ENCODE measurements around the gene KIF26B.

The KIF26B gene

GRCh38 chr1:245411245-245412036 is 256.7 kb downstream of the KIF26B start:
- no peak overlapping the region for H3K27ac ChIP-seq (ENCODE audit: low read depth, low read length)
- no peaks in the 10 kb centered on the region for H3K4me1 ChIP-seq (ENCODE audit: control insufficient read depth in 5 of 5, insufficient read depth in 5 of 5, low read length in 5 of 5)
- no peaks in the 10 kb centered on the region for H3K27me3 ChIP-seq (ENCODE audit: control insufficient read depth in 5 of 5, insufficient read depth in 4 of 5, low read length in 5 of 5)
- H3K36me3 ChIP-seq (ENCODE audit: control insufficient read depth in 5 of 5, insufficient read depth in 5 of 5, low read length in 5 of 5): no peaks in the 10 kb centered on the region
- H3K4me3 ChIP-seq (ENCODE audit: low read depth in 1 of 5, low read length in 5 of 5): no peak overlapping the region
- no peaks in the 10 kb centered on the region for H3K9me3 ChIP-seq (ENCODE audit: control insufficient read depth in 5 of 5, low read length in 5 of 5)
- no peak overlapping the region for H3K9ac ChIP-seq (ENCODE audit: low read length in 5 of 5)

GRCh38 chr1:245412306-245412705 is 257.5 kb downstream of the KIF26B start:
- Histone ChIP-seq H3K9ac (ENCODE audit: low read length in 5 of 5) (no peak overlapping the region), H3K4me3 (ENCODE audit: low read depth in 1 of 5, low read length in 5 of 5) (no peak overlapping the region), H3K36me3 (ENCODE audit: control insufficient read depth in 5 of 5, insufficient read depth in 5 of 5, low read length in 5 of 5) (no peaks in the 10 kb centered on the region), H3K27me3 (ENCODE audit: control insufficient read depth in 5 of 5, insufficient read depth in 4 of 5, low read length in 5 of 5) (peaks cover 0 to 2% (median 0%) of the 10 kb centered on the region in 5 donors), H3K4me1 (ENCODE audit: control insufficient read depth in 5 of 5, insufficient read depth in 5 of 5, low read length in 5 of 5) (no peaks in the 10 kb centered on the region), H3K27ac (ENCODE audit: low read depth, low read length) (no peak overlapping the region), H3K9me3 (ENCODE audit: control insufficient read depth in 5 of 5, low read length in 5 of 5) (no peaks in the 10 kb centered on the region)

- Histone ChIP-seq H3K9me3 (ENCODE audit: control insufficient read depth in 5 of 5, low read length in 5 of 5) (no peaks in the 10 kb centered on the region), H3K9ac (ENCODE audit: low read length in 5 of 5) (no peak overlapping the region), H3K4me3 (ENCODE audit: low read depth in 1 of 5, low read length in 5 of 5) (no peak overlapping the region), H3K27me3 (ENCODE audit: control insufficient read depth in 5 of 5, insufficient read depth in 4 of 5, low read length in 5 of 5) (peaks cover 0 to 16% (median 4%) of the 10 kb centered on the region in 5 donors), H3K27ac (ENCODE audit: low read depth, low read length) (no peak overlapping the region), H3K4me1 (ENCODE audit: control insufficient read depth in 5 of 5, insufficient read depth in 5 of 5, low read length in 5 of 5) (peaks cover 0 to 14% (median 5%) of the 10 kb centered on the region in 5 donors), H3K36me3 (ENCODE audit: control insufficient read depth in 5 of 5, insufficient read depth in 5 of 5, low read length in 5 of 5) (no peaks in the 10 kb centered on the region)
Measured at GRCh38 chr1:245416781-245417180, 262.0 kb downstream of the KIF26B start.

GRCh38 chr1:245418077-245418476 is 263.3 kb downstream of the KIF26B start:
- H3K9me3 ChIP-seq (ENCODE audit: control insufficient read depth in 5 of 5, low read length in 5 of 5): no peaks in the 10 kb centered on the region
- H3K36me3 ChIP-seq (ENCODE audit: control insufficient read depth in 5 of 5, insufficient read depth in 5 of 5, low read length in 5 of 5): no peaks in the 10 kb centered on the region
- peaks cover 0 to 14% (median 5%) of the 10 kb centered on the region in 5 donors for H3K4me1 ChIP-seq (ENCODE audit: control insufficient read depth in 5 of 5, insufficient read depth in 5 of 5, low read length in 5 of 5)
- H3K27me3 ChIP-seq (ENCODE audit: control insufficient read depth in 5 of 5, insufficient read depth in 4 of 5, low read length in 5 of 5): peaks cover 0 to 19% (median 7%) of the 10 kb centered on the region in 5 donors
- no peak overlapping the region for H3K4me3 ChIP-seq (ENCODE audit: low read depth in 1 of 5, low read length in 5 of 5)
- H3K27ac ChIP-seq (ENCODE audit: low read depth, low read length): no peak overlapping the region
- no peak overlapping the region for H3K9ac ChIP-seq (ENCODE audit: low read length in 5 of 5)

DNA sequence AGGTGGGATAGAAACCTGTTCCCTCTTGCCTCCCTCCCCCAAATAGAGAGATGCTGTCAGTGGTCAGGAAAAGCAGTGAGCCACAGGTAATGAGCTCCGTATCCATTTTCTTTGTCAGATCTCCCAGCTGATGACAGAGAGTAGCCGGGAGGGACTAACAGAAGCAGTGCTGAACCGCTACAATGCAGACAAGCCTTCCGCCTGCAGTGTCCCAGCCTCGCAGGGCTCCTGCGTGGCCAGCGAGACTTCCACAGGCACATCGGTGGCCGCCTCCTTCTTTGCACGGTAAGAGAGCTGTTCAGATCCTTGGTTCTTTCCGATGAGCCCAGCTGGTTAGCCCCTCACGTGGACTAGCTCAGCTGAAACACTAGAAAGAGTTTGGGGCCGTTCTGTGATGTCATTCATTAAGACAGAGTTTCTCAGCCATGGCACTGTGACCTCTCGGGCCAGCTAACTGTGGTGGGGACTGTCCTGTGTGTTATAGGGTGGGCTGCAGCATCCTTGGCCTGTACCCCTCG is 264.7 kb downstream of the KIF26B start:
- peaks cover 0 to 14% (median 5%) of the 10 kb centered on the region in 5 donors for H3K4me1 ChIP-seq (ENCODE audit: control insufficient read depth in 5 of 5, insufficient read depth in 5 of 5, low read length in 5 of 5)
- H3K4me3 ChIP-seq (ENCODE audit: low read depth in 1 of 5, low read length in 5 of 5): no peak overlapping the region
- peaks cover 0 to 19% (median 7%) of the 10 kb centered on the region in 5 donors for H3K27me3 ChIP-seq (ENCODE audit: control insufficient read depth in 5 of 5, insufficient read depth in 4 of 5, low read length in 5 of 5)
- H3K9ac ChIP-seq (ENCODE audit: low read length in 5 of 5): no peak overlapping the region
- no peaks in the 10 kb centered on the region for H3K36me3 ChIP-seq (ENCODE audit: control insufficient read depth in 5 of 5, insufficient read depth in 5 of 5, low read length in 5 of 5)
- H3K9me3 ChIP-seq (ENCODE audit: control insufficient read depth in 5 of 5, low read length in 5 of 5): no peaks in the 10 kb centered on the region
- no peak overlapping the region for H3K27ac ChIP-seq (ENCODE audit: low read depth, low read length)

- no peaks in the 10 kb centered on the region for H3K9me3 ChIP-seq (ENCODE audit: control insufficient read depth in 5 of 5, low read length in 5 of 5)
- H3K4me1 ChIP-seq (ENCODE audit: control insufficient read depth in 5 of 5, insufficient read depth in 5 of 5, low read length in 5 of 5): peaks cover 0 to 14% (median 5%) of the 10 kb centered on the region in 5 donors
- no peak overlapping the region for H3K9ac ChIP-seq (ENCODE audit: low read length in 5 of 5)
- no peak overlapping the region for H3K27ac ChIP-seq (ENCODE audit: low read depth, low read length)
- H3K4me3 ChIP-seq (ENCODE audit: low read depth in 1 of 5, low read length in 5 of 5): no peak overlapping the region
- H3K27me3 ChIP-seq (ENCODE audit: control insufficient read depth in 5 of 5, insufficient read depth in 4 of 5, low read length in 5 of 5): peaks cover 0 to 19% (median 7%) of the 10 kb centered on the region in 5 donors
- H3K36me3 ChIP-seq (ENCODE audit: control insufficient read depth in 5 of 5, insufficient read depth in 5 of 5, low read length in 5 of 5): no peaks in the 10 kb centered on the region
Measured at GRCh38 chr1:245419989-245420388, 265.2 kb downstream of the KIF26B start.

DNA sequence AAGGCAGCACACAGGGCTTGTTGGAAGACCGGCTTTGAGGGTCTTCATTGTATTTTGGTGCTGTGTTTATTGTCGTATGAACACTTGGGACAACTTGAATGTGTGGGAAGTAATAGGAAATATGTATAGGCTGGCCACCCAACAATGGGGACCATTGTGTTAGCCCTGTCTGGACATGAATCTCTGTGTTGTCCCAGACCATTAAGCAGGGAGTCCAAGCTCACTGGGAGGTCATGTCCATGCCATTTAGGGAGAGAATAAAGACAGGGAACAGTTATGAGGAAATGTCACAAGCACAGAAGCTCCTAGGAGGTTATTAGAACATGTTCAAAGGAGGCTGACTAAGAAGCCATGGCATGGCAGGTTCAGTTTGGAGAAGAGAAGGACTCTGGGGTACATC is 266.1 kb downstream of the KIF26B start:
- no peak overlapping the region for H3K4me3 ChIP-seq (ENCODE audit: low read depth in 1 of 5, low read length in 5 of 5)
- H3K9me3 ChIP-seq (ENCODE audit: control insufficient read depth in 5 of 5, low read length in 5 of 5): no peaks in the 10 kb centered on the region
- H3K4me1 ChIP-seq (ENCODE audit: control insufficient read depth in 5 of 5, insufficient read depth in 5 of 5, low read length in 5 of 5): peaks cover 0 to 14% (median 5%) of the 10 kb centered on the region in 5 donors
- no peak overlapping the region for H3K27ac ChIP-seq (ENCODE audit: low read depth, low read length)
- H3K27me3 ChIP-seq (ENCODE audit: control insufficient read depth in 5 of 5, insufficient read depth in 4 of 5, low read length in 5 of 5): peaks cover 0 to 19% (median 7%) of the 10 kb centered on the region in 5 donors
- H3K36me3 ChIP-seq (ENCODE audit: control insufficient read depth in 5 of 5, insufficient read depth in 5 of 5, low read length in 5 of 5): no peaks in the 10 kb centered on the region
- no peak overlapping the region for H3K9ac ChIP-seq (ENCODE audit: low read length in 5 of 5)

GRCh38 chr1:245428681-245429080 is 273.9 kb downstream of the KIF26B start:
- Histone ChIP-seq H3K4me3 (ENCODE audit: low read depth in 1 of 5, low read length in 5 of 5) (no peak overlapping the region), H3K9me3 (ENCODE audit: control insufficient read depth in 5 of 5, low read length in 5 of 5) (no peaks in the 10 kb centered on the region), H3K27ac (ENCODE audit: low read depth, low read length) (no peak overlapping the region), H3K27me3 (ENCODE audit: control insufficient read depth in 5 of 5, insufficient read depth in 4 of 5, low read length in 5 of 5) (peaks cover 0 to 3% (median 0%) of the 10 kb centered on the region in 5 donors), H3K9ac (ENCODE audit: low read length in 5 of 5) (no peak overlapping the region), H3K36me3 (ENCODE audit: control insufficient read depth in 5 of 5, insufficient read depth in 5 of 5, low read length in 5 of 5) (no peaks in the 10 kb centered on the region), H3K4me1 (ENCODE audit: control insufficient read depth in 5 of 5, insufficient read depth in 5 of 5, low read length in 5 of 5) (no peaks in the 10 kb centered on the region)

DNA sequence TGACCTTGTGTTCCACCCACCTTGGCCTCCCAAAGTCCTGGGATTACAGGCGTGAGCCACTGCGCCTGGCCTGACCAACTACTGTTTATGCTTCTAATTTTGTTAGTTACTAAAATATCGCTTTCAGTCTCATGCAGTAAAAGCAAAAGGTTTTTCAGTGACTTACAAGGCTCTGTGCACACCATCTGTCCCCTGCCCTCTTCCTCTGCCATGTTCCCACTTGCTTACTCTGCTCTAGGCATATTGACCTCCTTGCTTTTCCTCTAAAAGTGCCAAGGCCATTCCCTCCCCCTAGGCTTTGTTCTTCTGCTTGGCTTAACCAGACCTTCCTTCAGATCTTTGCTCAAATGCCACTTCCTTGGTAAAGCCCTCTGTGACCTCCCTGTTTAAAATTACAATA is 276.9 kb downstream of the KIF26B start:
- no peaks in the 10 kb centered on the region for H3K4me1 ChIP-seq (ENCODE audit: control insufficient read depth in 5 of 5, insufficient read depth in 5 of 5, low read length in 5 of 5)
- H3K9me3 ChIP-seq (ENCODE audit: control insufficient read depth in 5 of 5, low read length in 5 of 5): peaks cover 0 to 2% (median 0%) of the 10 kb centered on the region in 5 donors
- H3K4me3 ChIP-seq (ENCODE audit: low read depth in 1 of 5, low read length in 5 of 5): no peak overlapping the region
- H3K27me3 ChIP-seq (ENCODE audit: control insufficient read depth in 5 of 5, insufficient read depth in 4 of 5, low read length in 5 of 5): peaks cover 0 to 11% (median 2%) of the 10 kb centered on the region in 5 donors
- no peak overlapping the region for H3K9ac ChIP-seq (ENCODE audit: low read length in 5 of 5)
- H3K27ac ChIP-seq (ENCODE audit: low read depth, low read length): no peak overlapping the region
- no peaks in the 10 kb centered on the region for H3K36me3 ChIP-seq (ENCODE audit: control insufficient read depth in 5 of 5, insufficient read depth in 5 of 5, low read length in 5 of 5)

DNA sequence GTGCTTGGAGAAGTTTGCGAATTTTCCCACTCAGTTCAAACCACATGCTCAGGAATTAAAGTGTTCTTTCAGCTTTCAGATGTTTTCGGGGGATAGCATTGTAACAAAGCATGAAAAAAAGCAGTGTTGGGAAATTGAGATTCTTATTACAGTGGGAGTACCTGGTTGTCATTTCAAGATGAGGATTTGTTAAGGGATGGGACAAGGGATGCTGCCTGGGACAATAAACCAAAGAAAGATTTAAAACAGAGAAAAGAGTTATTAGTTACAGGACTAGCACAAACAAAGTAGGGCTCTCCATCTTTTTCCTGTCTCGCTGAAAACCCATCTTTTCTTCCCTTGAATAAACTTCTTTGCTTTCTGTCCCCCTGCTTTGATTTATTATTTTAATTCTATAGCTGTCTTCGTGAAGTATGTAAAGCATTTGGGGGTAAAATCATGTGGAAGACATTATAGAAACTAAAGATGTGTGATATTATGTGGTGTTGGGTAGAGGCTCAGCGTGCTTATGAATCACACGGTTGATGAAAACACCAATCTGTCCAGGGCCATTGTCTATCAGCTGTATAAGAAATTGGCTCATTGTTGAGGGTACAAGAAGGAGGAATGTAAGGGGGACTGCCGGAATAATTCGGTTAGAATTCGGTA is 277.6 kb downstream of the KIF26B start:
- Histone ChIP-seq H3K4me1 (ENCODE audit: control insufficient read depth in 5 of 5, insufficient read depth in 5 of 5, low read length in 5 of 5) (no peaks in the 10 kb centered on the region), H3K9ac (ENCODE audit: low read length in 5 of 5) (no peak overlapping the region), H3K36me3 (ENCODE audit: control insufficient read depth in 5 of 5, insufficient read depth in 5 of 5, low read length in 5 of 5) (no peaks in the 10 kb centered on the region), H3K27me3 (ENCODE audit: control insufficient read depth in 5 of 5, insufficient read depth in 4 of 5, low read length in 5 of 5) (peaks cover 0 to 12% (median 6%) of the 10 kb centered on the region in 5 donors), H3K27ac (ENCODE audit: low read depth, low read length) (no peak overlapping the region), H3K9me3 (ENCODE audit: control insufficient read depth in 5 of 5, low read length in 5 of 5) (peaks cover 0 to 2% (median 0%) of the 10 kb centered on the region in 5 donors), H3K4me3 (ENCODE audit: low read depth in 1 of 5, low read length in 5 of 5) (no peak overlapping the region)
